K562 (cell line): ENCODE measurements around the gene PLCL1.

Experiments used
- ATF7 ChIP-seq: fragments of 450-650 bp; IDR thresholded peaks from 2 replicates; pipeline ENCODE4 v1.7.1; 2014; ENCODE audit warnings: mild to moderate bottlenecking, moderate library complexity
- EZH2 ChIP-seq: IDR thresholded peaks from 2 replicates; pipeline ENCODE4 v1.6.1; 2012; ENCODE audit warnings: low read depth, mild to moderate bottlenecking, inconsistent platforms, low read length, borderline replicate concordance
- POLR2A ChIP-seq: fragments of 450-650 bp; conservative IDR thresholded peaks from 2 replicates; pipeline ENCODE4 v1.6.1; 2016
- RCOR1 ChIP-seq, 2 experiments: IDR thresholded peaks; 2 replicates each; pipeline ENCODE4 v1.6.1; 2012; ENCODE audit warnings: low read depth in 2 of 2, low read length in 2 of 2, borderline replicate concordance in 1 of 2, improper control_type of control experiment in 1 of 2
- SMARCB1 ChIP-seq: IDR thresholded peaks from 2 replicates; pipeline ENCODE4 v1.6.1; 2011; ENCODE audit warnings: improper control_type of control experiment, low read depth; ENCODE audit not compliant: insufficient read length
- TF ChIP-seq, protein P1 (sequence below), 3 experiments: IDR thresholded peaks in 2 of 3; conservative IDR thresholded peaks in 1 of 3; 2 replicates each; pipeline ENCODE4 v1.5.1; 2011 to 2012; ENCODE audit warnings: low read length in 3 of 3, mild to moderate bottlenecking in 3 of 3, control low read depth in 2 of 3, improper control_type of control experiment in 1 of 3, inconsistent platforms in 1 of 3, low read depth in 1 of 3, mixed read lengths in 1 of 3, moderate library complexity in 1 of 3; ENCODE audit not compliant: insufficient read depth in 2 of 3
- TF ChIP-seq, protein P2 (sequence below): sonication (generic); formaldehyde crosslinking; IDR thresholded peaks from 2 replicates; pipeline ENCODE4 v1.8.1; 2023; ENCODE audit warnings: mild to moderate bottlenecking, missing genetic modification reagents
- TF ChIP-seq, protein P3 (sequence below): sonication (generic); formaldehyde crosslinking; IDR thresholded peaks from 2 replicates; pipeline ENCODE4 v1.8.0; 2022; ENCODE audit warnings: mild to moderate bottlenecking, missing genetic modification reagents

DNA sequence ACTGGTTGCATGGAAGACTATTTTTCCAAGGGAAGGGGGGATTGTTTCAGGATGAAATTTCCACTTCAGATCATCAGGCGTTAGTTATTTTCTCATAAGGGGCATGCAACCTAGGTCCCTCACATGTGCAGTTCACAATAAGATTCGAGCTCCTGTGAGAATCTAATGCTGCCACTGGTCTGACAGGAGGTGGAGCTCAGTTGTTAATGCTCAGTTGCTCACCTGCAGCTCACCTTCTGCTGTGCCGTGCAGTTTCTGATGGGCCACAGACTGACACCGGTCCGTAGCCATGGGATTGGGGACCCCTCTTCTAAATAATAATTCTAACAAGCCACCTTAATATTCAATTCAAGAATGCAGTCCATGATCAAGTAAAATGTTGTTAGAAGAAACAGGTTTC is 34.9 kb downstream of the PLCL1 start:
- TF ChIP-seq RCOR1 (IDR thresholded peaks at IDR 0.05; ENCODE audit: borderline replicate concordance in 1 of 2, low read depth in 2 of 2, low read length in 2 of 2) (no peak), EZH2 (no peak), POLR2A (no peak), ATF7 (no peak), SMARCB1 (no peak)
- TF ChIP-seq, protein P1, sequence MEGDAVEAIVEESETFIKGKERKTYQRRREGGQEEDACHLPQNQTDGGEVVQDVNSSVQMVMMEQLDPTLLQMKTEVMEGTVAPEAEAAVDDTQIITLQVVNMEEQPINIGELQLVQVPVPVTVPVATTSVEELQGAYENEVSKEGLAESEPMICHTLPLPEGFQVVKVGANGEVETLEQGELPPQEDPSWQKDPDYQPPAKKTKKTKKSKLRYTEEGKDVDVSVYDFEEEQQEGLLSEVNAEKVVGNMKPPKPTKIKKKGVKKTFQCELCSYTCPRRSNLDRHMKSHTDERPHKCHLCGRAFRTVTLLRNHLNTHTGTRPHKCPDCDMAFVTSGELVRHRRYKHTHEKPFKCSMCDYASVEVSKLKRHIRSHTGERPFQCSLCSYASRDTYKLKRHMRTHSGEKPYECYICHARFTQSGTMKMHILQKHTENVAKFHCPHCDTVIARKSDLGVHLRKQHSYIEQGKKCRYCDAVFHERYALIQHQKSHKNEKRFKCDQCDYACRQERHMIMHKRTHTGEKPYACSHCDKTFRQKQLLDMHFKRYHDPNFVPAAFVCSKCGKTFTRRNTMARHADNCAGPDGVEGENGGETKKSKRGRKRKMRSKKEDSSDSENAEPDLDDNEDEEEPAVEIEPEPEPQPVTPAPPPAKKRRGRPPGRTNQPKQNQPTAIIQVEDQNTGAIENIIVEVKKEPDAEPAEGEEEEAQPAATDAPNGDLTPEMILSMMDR (IDR thresholded peaks at IDR 0.05 in 2 of 3, conservative IDR thresholded peaks at IDR 0.05 in 1 of 3; ENCODE audit: insufficient read depth in 2 of 3, low read depth in 1 of 3, low read length in 3 of 3): no peak
- TF ChIP-seq, protein P2, sequence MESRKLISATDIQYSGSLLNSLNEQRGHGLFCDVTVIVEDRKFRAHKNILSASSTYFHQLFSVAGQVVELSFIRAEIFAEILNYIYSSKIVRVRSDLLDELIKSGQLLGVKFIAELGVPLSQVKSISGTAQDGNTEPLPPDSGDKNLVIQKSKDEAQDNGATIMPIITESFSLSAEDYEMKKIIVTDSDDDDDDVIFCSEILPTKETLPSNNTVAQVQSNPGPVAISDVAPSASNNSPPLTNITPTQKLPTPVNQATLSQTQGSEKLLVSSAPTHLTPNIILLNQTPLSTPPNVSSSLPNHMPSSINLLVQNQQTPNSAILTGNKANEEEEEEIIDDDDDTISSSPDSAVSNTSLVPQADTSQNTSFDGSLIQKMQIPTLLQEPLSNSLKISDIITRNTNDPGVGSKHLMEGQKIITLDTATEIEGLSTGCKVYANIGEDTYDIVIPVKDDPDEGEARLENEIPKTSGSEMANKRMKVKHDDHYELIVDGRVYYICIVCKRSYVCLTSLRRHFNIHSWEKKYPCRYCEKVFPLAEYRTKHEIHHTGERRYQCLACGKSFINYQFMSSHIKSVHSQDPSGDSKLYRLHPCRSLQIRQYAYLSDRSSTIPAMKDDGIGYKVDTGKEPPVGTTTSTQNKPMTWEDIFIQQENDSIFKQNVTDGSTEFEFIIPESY: no peak
- TF ChIP-seq, protein P3, sequence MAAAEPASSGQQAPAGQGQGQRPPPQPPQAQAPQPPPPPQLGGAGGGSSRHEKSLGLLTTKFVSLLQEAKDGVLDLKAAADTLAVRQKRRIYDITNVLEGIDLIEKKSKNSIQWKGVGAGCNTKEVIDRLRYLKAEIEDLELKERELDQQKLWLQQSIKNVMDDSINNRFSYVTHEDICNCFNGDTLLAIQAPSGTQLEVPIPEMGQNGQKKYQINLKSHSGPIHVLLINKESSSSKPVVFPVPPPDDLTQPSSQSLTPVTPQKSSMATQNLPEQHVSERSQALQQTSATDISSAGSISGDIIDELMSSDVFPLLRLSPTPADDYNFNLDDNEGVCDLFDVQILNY: no peak
